HG03064 (cell line): ENCODE results near the gene CHMP5.

Experiments
- ATAC-seq: cut with Tn5 transposase; IDR thresholded peaks from one replicate; pipeline ENCODE4 v1.9.1; 2021; ENCODE audit warnings: low read depth; ENCODE audit not compliant: unreplicated experiment

The CHMP5 gene

DNA sequence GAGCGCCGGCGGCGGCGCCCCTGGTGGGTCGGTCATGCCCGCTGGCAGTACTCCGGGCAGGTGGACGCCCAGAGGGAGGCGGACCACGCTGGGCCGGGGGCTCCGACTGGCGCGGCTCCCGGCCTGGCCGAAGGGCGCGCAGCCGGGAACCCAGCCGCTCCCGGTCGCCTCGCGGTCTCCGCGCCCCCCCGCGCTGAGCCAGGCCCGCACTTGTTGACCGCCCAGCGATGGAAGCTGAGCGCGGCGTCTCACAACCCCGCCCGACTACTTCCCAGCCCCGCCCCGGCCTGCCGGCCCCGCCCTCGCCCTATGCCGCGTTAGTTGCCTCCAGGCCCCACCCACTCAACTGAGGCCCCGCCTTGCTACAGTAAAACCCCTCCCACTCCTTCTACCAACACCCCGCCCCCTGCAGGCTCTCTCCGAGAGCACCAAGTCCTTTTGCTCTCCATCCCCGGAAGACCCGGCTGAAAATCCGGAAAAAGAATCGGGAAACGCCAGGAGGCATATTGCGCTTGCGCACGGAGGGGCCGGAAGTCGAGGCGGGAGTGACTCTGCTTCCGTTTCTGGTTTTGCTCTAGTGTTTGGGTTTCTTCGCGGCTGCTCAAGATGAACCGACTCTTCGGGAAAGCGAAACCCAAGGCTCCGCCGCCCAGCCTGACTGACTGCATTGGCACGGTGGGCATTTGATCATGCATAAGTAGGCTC, at the start of gene CHMP5, which contains the start of gene BAG1:
Gene CHMP5 (plus strand): TSS at position 577 of the 705 bp plus-strand sequence. CDS start 30 bp downstream, at position 607.
Gene BAG1 (minus strand): TSS at position 236 of the 705 bp plus-strand sequence.
- ATAC-seq, result peak; percentile 74

DNA sequence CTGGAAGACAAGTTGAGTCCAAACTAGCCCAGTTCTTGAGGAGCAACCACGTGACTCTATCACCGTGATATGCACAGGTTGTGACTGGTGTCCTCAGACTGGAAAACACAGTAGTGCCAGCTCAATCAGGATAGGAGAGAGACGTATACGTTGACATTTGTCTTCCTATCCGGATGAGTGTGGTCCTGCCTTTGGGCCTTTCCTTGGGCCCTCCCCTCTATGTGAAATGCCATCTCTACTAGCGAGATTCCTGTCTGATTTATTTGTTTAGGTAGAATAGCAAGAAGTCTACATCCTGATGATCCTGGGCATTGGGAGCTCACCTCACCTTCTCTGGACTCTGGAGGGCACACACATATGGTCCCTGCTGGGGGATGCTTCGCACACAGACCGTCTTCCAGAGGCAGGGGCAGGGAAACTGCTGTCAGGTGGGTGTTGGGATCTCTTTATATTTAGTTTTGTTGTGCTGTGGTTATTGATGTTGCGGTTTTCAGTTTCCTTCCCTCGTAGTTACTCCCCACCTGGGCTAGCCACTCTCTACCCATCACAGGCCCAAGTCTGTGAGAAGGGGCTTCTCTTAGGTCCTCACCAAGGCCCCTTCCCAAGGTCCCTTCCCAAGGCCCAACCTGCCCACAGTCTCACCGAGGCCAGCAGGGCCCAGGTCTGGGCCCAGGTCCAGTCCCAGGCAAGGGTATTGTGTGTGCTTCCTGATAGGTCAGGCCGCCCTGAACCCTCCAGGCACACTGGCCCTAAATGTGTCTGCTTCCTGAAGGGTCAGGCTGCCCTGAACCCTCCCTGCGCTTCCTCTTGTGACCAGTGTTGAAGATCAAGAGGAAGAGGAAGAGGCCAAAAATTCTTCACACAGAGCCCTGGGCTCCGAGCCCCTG, 43.9 kb upstream of the CHMP5 start:
- no peak for ATAC-seq

- ATAC-seq, result no peak
Measured at GRCh38 chr9:33221568-33221884, 43.3 kb upstream of the CHMP5 start.

DNA sequence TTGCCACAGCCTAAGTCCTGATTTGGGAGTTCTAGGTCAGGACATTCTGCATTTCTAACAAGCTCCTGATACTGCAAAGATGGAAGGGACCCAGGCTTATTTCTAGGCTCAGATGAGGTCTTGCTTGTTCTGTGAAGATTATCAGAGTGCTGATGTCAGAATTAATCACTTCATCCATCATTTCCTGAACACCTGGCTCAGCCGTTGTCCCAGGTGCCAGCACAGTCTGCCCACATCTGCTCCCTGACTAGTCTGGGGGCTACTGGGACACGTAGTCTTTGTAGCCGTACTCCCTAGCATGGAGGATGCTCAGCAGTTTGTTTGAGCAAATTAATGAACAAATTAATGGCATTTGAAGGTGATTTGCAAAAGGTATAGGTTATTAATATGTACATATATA, 42.8 kb upstream of the CHMP5 start:
- ATAC-seq, result no peak

- no peak for ATAC-seq
Measured at GRCh38 chr9:33223696-33224095, 41.2 kb upstream of the CHMP5 start.

DNA sequence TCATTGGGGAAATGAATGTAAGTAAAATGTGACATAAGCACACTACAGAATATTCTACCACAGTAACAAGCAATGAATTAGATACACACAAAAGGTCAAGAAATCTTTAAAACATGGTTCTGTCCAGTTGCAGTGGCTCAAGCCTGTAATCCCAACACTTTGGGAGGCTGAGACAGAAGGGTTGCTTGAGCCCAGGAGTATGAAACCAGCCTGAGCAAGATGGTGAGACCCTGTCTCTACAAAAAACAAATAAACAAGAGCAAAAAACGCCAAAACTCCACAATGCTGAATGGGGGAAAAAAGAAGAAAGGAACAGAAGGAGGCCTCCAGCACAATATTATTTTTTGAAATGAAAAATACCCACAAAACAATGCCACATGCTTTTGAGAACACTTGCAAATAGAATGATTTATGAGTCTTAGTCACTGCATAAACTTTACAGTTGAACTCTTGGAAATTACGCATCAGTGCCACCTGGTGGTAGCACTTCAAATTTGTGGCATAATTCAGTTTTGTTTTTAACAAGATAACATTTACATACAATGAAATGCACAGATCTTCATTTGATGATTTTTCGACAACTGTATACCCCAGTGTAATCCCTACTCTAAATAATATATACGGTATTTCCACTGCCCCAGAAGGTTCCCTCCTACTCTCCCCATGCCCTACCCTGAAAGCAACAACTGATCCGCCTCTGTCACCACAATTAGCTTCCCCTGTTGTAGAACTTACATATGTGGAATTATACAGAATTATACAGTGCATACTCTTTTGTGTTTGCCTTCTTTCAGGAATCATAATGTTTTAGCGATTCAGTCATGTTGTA, 39.3 kb upstream of the CHMP5 start:
- no peak for ATAC-seq

DNA sequence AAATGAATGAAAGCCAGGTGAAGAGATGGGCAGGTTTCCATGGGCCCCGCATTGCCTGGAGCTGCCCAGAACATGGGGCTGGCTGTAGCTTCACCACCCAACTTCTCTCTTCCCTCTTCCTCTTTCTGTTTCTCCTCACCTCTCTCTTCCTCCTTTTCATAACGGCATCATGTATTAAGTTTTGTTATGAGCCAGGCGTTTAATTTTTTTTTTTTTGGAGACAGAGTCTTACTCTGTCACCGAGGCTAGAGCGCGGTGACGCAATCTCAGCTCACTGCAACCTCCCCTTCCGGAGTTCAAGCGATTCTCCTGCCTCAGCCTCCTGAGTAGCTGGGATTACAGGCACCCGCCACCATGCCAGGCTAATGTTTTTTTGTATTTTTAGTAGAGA, 37.8 kb upstream of the CHMP5 start:
- ATAC-seq, result peak; percentile 60

- ATAC-seq, result no peak
Measured at GRCh38 chr9:33227741-33228140, 37.1 kb upstream of the CHMP5 start.

DNA sequence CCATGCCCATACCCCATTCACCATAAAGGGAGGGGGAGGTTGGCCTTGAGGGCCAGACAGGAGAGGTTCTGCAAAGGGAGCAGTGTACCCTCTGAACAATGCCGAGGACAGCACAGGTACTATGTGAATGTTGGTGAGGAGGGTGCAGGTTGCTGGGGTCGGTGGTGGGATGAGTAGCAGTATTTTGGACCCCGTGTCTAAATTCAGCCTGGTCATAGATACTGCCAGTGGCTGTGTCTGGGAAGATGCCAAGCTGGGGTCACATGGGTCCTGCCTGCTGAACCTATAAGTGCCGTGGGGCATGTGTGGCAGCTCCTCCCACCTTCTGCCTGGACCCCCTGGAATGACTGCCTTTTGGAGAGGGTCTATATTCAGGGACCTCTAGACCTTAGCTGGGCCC, 36.2 kb upstream of the CHMP5 start:
- ATAC-seq, result no peak

- no peak for ATAC-seq
Measured at GRCh38 chr9:33229359-33230114, 35.3 kb upstream of the CHMP5 start.

DNA sequence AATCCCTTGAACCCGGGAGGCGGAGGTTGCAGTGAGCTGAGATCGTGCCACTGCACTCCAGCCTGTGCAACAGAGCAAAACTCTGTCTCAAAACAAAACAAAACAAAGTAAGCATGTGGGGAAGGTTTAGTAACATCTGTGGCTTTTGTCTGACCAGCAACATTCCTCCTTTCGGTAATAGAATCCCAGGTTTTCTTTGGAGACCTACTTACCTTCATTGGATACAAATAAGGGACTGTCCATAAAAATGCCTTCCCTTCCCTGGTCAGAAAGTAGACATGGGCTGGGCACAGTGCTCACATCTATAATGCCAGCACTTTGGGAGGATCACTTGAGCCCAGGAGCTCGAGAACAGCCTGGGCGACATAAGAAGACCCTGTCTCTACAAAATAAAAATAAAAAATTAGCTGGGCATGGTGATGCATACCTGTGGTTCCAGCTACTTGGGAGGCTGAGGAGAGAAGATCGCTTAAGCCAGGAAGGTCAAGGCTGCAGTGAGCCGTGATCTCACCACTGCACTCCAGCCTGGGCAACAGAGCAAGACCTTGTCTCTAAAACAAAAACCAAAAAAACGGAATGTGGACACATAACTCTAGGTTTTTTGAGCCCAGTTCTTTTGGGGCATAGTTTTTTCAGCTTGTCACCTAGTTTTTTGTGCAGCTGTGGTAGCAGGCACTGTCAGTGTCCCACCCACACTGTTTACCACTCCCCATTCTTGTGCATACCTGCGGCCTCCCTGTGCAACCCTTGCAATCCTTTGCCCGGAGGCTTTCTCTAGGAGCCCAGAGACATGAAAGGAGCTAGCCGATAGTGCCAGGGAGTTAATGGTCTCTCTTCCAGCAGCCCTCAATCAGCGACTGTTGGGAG, 33.9 kb upstream of the CHMP5 start:
- ATAC-seq, result no peak

DNA sequence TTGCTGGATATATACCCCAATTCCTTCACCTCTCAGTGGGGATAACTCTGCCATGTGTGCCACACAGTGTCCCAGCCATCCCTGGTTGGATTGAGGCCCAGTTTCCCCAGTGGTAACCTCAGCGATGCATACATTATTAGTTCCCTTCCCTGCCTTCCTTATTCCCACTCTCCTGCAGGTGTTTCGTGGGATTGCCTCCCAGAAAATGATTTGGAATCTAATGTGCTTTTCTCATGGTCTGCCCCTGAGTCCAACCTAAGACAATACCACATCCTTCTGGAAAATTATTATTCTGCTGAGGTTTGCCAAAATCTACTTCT, 33.3 kb upstream of the CHMP5 start:
- no peak for ATAC-seq

DNA sequence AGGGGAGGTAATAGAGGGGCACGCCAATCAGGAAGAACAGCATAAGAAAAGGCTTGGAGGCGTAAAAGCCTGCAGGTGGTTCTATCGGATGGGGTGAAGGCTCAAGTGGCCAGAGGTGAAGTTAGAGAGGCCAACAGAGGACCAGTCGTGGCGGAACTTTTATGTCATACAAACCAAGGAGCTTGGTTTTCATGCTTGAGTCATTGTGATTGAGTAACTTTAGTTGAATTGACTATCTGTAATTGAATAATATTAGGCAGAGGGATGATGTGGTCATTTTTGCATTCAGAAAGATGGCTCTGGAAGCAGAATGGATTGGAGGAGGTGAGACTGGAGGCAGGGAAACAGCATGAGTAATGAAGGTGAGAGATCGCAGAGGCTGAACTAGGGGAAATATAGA, 32.0 kb upstream of the CHMP5 start:
- no peak for ATAC-seq

- ATAC-seq, result no peak
Measured at GRCh38 chr9:33233626-33234342, 31.1 kb upstream of the CHMP5 start.

DNA sequence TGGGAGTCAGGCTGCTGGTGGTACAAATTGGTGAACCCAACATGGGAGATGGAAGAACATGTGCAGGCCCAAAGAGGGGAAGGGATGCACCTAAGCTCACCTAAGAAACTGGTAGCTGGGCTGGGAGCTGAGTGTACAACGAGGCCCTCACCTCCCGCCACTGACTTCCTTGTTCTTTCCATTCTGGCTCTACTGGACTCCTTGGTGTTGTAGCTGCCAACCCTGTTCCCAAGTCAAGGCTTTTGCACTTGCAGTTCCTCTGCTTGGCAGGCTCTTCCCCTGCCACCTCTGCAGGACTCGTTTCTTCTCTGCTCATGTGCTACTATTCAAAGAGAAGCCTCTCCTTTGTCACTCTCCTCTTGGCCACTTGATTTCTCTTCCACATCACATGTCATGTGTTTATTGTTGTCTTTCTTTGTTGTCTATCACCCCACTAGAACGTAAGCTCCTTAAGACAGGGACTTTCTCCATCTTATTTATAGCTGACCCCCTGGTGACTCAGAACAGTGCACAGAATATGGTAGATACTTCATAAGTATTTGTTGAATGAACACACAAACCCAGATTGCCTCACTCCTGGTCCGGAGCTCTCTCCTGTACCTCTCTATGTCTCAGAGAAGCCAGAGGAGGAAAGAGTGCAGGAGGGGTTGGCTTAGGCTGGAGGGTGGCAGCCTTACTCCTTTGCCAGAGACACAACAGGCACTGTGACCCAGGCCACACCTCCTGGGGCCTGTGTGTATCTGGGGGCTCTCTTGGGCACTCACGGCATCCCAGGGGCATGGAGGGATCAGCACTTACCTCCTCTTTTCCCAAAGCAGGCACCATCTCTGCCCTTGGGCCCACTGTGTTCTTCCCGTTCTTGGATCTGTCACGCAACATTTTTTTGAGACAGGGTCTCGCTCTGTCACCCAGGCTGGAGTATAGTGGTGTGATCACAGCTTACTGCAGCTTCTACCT, 30.1 kb upstream of the CHMP5 start:
- no peak for ATAC-seq

DNA sequence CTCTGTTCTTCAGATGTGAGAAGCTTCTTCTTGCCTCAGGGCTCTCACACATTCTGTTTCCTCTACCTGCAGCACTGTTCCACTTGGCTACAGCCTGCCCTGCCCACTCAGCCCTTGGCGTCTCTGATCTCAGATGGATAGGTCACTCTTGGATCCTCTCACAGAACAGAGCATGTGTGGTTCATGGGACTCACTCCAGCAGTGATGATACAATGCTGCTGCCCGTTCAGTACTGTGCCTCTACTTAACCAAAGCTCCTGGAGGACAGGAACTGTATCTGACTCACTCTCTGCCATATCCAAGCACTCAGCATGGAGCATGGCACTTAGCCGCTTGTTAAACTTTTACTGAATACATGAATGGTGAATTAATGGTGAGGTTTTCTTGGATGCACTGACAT, 28.3 kb upstream of the CHMP5 start:
- ATAC-seq, result no peak

DNA sequence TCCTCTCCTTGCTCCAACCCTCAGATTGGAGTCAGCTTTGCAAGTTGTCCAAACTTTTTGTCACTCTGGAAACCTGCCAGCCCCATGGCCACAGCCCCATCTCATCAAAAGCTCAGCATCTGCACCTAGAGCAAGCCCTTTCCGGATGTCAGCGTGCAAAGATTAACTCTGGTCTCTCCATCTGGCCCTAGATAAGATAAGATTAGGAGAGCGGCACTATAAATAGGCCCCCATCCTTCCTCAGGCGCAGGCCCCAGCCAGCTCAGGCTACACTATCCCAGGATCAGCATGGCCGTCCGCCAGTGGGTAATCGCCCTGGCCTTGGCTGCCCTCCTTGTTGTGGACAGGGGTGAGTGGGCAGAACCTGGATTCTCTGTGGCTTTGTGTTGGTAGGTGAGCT, 24.9 kb upstream of the CHMP5 start, which contains the start of gene SPINK4:
Gene SPINK4 (plus strand): TSS at position 247 of the 400 bp plus-strand sequence. CDS start 42 bp downstream, at position 289.
- no peak for ATAC-seq

DNA sequence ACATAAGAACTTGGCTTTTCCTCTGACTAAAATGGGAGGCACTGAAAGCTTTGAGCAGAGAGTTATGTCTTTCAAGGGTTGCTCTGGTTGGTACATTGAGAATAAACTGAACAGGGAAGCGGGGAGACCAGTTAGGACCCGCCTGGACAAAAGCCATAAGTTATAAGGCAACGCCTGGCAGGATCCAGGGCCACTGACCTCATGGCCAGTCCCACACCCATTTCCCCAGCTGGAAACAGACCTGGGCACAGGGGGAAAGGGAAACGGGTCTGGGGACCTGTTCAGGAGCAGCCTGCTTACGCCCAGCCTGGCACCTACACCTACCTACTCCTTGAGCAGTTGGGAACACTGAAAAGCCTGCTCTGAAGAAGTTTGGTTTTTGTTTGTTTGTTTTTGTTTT, 23.6 kb upstream of the CHMP5 start:
- ATAC-seq, result no peak
